ENCODE measurements around the gene PDE7B. TPM values are rescaled to one million over a fixed set of nuclear protein-coding genes. Genes with fewer than 3 reads are reported as not detected.
"Not testable (repeated sequence)": the region's sequence is repeated elsewhere in the genome, so short reads cannot be mapped to it uniquely, and the experiment has no call there.

PDE7B gene
- total RNA-seq, 1 experiment from 2014 or later: 7.1 TPM

DNA sequence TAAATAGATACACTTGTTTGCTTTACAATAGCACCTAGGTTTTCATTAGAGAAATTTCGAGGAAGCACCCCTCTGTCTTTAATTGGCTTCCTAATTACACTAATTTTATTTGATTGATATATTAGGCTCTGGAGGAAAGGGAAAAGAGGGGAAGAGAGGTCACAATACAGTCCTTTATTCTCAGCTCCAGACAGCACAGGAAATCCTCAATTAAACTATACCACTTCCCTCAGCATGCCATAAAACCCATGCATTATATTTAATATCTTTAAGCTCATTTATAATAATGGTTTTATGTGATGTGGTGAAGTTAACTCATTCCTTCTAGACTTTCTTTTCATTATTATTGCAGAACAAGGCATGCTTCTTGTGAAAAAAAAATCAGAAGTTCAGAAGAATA is 17.7 kb upstream of the PDE7B start:
- DNase-seq (ENCODE audit: low read depth, low spot score): peak; percentile 39
- in situ Hi-C loops (cut with HindIII; ENCODE audit: low pct_unique_long_range_greater_than_20kb, low sequenced_read_pairs): no loop called here

DNA sequence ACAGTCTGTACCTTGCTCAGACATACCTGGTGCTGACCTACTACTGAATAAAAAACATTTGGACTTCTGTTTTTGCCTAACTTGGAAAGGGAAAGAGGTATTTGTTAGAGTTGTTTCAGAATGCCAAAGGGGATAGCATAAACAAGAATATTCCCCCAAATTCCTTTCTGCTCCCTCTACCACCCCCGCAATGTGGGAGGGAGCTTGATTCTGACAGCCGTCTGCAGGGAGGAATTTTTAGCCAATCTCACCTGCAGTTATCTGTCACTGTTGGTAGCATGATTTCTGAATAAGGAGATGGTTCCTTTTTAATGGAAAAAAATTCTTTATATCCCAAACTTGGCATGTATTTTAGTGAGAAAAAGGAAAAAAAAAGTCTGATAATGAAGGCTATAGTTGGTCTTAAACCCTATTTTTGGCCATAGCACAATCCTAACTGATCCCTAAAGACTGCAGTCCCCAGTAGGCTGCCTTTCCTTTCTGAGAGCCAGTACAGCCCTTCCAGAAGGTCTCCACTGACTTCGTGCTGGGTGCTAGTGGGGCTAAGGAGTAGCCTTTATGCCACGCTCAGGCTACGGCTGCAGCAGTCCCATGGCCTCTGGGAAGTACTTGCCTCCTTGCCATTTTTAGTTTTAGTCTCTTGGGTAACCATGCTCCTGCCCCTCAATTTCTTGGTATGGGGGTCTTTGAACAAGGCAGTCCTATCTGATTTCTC is 13.6 kb upstream of the PDE7B start:
- in situ Hi-C loops (cut with HindIII; ENCODE audit: low pct_unique_long_range_greater_than_20kb, low sequenced_read_pairs): no loop called here

DNA sequence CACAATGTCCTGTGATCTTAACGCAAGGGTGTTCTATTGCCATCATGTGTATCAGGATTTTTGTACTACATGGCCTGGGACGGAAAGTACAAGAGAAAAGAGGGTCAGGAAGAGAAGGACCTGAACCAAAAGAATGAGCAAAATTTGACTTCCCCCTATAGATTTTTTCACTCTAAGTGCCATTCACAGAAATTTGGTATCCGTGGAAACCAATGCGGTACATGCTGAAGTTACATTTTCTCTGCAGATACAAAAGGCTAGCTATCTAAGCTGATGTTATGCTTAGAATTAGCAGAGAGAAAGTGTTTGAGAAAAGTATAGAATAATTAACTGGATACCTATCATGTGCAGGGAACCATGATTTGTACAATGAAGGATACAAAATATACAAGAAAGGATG is 12.4 kb upstream of the PDE7B start:
- no peak for DNase-seq (ENCODE audit: low read depth, low spot score)
- in situ Hi-C loops (cut with HindIII; ENCODE audit: low pct_unique_long_range_greater_than_20kb, low sequenced_read_pairs): no loop called here

More for the DNA sequence above, 13.6 kb upstream of the PDE7B start:
- no peak for DNase-seq (ENCODE audit: low read depth, low spot score)

DNA sequence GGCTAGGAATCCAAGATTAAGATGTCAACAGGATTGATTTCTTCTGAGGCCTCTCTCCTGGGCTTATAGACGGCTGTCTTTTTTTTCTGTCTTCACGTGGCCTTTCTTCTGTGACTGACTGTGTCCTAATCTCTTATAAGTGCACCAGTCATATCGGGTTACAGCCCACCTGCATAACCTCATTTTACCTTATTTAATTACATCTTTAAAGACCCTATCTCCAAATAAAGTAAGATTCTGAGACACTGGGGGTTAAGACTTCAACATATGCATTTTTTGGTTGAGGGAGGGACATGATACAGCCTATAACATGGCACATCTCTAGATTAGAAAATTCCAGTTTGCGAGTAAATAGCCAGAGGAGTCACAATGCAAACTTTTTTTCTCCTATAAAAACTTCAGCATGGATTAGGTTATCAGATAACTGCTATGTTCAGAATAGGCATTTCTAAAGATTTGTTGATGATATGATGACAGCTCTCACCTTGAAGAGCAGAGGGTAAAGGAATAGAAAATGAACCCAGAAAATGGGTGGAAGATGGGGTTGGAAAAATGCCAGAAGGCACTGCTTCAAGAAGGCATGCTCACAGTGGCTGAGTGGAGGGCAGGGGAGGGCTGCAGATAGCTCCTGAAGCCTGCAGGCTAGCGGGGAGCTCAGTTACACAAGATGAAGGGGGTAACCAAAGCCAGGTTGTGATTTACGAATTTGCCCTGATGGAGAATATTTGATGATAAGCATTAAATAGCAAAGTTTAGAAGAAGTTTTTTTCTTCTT is 8.7 kb upstream of the PDE7B start:
- in situ Hi-C loops (cut with HindIII; ENCODE audit: low pct_unique_long_range_greater_than_20kb, low sequenced_read_pairs): no loop called here
- no peak for DNase-seq (ENCODE audit: low read depth, low spot score)

DNA sequence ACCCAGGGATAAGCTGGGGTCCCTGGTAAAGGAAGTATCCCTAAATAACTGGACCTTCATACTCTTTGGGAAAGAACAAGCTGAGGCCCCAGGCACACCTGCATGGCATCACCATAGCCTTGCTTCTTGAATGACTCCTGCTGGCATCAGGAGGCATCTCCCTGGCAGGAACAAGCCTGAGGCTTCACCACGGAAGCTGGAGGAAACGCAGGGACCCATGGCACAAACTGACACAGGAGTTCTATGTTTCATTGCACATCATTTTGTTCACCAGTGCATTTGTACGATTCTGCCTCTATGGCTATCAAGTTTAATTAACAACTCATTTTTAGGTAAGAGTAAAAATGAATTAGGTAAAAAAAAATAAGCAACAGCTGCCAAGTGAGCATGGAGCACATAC is 619 bp upstream of the PDE7B start:
- in situ Hi-C loops (cut with HindIII; ENCODE audit: low pct_unique_long_range_greater_than_20kb, low sequenced_read_pairs): no loop called here
- DNase-seq (ENCODE audit: low read depth, low spot score): peak; percentile 24

DNA sequence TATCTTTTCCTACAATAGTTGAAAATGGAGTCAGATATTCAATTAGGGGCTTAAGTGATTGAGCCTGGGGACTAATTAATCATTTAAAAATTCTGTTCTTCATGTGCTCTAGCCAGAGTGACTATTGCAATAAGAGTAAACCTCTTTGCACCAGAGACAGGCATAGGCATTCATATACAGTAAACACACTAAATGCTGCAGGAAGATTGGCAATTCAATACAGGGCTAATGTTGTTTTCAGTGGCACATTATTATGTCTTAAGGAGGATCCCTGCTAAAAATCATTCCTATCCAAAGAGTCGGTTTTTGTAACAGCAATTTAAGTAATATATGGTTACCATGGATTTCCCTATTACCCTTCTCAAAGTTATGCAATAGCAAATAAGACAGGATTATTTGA is 1.2 kb downstream of the PDE7B start:
- DNase-seq (ENCODE audit: low read depth, low spot score): peak; percentile 3
- in situ Hi-C loops (cut with HindIII; ENCODE audit: low pct_unique_long_range_greater_than_20kb, low sequenced_read_pairs): no loop called here

DNA sequence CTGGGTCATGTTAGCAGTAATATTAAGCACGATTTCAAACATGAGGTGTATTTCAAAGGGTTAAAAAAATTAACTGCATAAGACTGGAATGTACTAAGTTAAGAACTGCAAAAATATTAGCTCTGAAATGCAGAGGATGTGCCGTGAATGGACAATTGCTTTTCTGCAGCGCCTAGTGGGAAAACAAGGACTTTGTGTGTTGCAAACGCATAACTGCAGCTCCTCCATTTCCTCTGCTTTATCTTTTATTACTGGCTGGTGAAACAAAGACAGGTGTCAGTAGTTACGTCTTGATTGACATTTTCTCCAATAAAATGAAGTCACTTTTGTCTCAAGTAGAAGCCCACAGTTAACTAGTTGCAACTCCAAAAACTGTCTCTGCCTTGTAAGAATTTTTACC is 1.7 kb downstream of the PDE7B start:
- in situ Hi-C loops (cut with HindIII; ENCODE audit: low pct_unique_long_range_greater_than_20kb, low sequenced_read_pairs): no loop called here
- peak; percentile 70 for DNase-seq (ENCODE audit: low read depth, low spot score)

DNA sequence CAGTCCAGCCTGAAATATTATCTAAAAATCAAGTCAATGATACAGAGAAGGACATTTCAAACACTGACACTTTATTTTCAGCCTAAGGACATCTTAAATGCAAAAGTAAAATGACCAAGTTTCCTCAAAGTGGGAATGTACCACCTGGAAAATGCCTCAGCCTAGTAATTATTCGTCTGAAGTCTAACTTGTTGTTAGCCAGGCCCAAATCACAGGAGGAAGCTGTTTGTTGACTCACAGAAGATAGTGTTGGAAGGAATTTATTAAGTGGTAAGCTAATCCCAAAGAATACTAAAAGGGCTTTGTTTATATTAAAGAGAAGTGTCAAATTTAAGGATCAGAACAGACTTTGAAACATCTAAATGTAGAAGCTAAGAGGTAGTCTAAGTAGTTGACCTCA is 2.5 kb downstream of the PDE7B start:
- no peak for DNase-seq (ENCODE audit: low read depth, low spot score)
- in situ Hi-C loops (cut with HindIII; ENCODE audit: low pct_unique_long_range_greater_than_20kb, low sequenced_read_pairs): no loop called here

DNA sequence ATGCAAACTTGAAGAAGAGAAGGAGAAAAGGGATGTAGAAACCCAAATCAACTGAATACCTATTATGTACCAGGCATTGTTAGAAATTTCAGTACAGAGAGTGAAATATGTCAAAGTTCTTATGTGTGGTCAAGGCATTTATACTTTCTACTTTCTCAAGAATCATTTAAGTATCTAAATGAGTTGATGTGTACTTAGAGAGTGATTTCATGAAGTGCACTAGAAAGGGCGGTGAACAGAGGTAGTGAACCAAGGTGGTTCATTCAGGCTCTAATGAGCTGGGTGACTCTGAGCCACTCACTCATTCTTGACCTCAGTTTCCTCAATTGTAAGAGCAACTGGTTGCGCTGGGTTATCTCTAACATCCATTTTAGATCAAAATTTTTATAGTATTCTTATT is 3.3 kb downstream of the PDE7B start:
- in situ Hi-C loops (cut with HindIII; ENCODE audit: low pct_unique_long_range_greater_than_20kb, low sequenced_read_pairs): no loop called here
- DNase-seq (ENCODE audit: low read depth, low spot score): no peak

DNA sequence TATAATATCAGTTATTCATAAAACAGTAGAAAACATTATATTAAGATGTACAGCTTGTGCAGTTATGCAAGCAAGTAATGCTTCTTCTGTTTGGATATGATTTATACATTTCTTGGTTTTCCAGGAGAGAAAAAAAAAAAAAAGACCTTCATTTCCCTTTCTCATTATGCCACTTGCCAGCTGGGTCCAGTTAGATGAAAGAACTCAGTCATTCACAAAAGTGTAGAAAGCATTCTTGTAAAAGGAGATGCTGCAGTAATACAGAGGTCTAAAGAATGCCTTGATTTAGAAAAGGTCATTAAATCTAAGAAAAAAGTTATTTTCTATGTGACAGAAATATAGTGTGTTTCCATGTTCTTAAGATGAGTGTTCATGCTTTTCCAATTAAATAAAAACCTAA is 7.4 kb downstream of the PDE7B start:
- in situ Hi-C loops (cut with HindIII; ENCODE audit: low pct_unique_long_range_greater_than_20kb, low sequenced_read_pairs): no loop called here
- DNase-seq (ENCODE audit: low read depth, low spot score): peak; percentile 67

DNA sequence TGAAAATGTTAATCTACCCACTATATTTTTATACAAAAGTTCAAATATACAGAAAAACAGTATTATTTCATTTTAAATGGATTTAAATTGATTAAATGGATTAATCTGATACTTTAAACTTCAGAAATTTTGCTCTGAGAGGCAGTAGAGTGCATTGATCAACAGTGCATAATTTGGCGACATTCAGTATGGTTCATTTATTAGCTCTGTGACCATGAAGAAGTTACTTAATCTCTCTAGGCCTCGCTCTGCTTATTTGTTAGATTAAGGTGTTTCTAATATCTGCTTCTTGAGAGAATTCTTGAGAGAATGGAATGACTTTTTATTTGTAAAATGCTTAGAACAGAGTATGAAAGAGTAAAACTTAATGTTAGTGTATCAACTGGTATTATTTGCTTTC is 8.9 kb downstream of the PDE7B start:
- in situ Hi-C loops (cut with HindIII; ENCODE audit: low pct_unique_long_range_greater_than_20kb, low sequenced_read_pairs): no loop called here
- DNase-seq (ENCODE audit: low read depth, low spot score): no peak

DNA sequence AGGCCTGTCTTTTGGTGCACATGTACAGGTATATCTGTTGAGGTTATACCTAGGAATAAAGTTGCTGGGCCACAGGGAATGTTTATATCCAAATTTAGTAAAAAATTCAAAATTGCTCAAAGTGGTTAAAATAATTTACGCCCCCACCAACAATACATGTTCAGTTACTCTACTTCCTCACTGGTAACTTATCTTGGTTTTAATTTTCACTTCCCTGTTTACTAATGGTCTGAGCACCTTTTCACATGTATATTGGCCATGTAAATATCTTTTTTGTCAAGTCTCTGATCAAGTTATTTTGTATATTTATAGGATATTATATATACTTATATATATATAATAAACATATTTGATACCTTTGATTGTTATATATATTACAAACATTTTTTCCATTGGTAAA is 9.7 kb downstream of the PDE7B start:
- in situ Hi-C loops (cut with HindIII; ENCODE audit: low pct_unique_long_range_greater_than_20kb, low sequenced_read_pairs): no loop called here

DNA sequence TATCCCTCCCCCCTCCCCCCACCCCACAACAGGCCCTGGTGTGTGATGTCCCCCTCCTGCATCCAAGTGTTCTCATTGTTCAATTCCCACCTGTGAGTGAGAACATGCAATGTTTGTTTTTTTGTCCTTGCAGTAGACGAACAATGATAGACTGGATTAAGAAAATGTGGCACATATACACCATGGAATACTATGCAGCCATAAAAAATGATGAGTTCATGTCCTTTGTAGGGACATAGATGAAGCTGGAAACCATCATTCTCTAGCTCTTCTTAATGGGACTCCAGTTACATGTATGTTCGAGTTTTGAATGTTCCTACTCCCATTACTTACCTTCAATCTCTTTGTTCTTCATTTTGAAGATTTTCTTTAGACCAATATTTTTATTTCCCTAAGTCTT is 13.4 kb downstream of the PDE7B start:
- DNase-seq (ENCODE audit: low read depth, low spot score); in situ Hi-C loops (cut with HindIII; ENCODE audit: low pct_unique_long_range_greater_than_20kb, low sequenced_read_pairs): not testable (repeated sequence)

More for the DNA sequence above, 9.7 kb downstream of the PDE7B start:
- no peak for DNase-seq (ENCODE audit: low read depth, low spot score)

DNA sequence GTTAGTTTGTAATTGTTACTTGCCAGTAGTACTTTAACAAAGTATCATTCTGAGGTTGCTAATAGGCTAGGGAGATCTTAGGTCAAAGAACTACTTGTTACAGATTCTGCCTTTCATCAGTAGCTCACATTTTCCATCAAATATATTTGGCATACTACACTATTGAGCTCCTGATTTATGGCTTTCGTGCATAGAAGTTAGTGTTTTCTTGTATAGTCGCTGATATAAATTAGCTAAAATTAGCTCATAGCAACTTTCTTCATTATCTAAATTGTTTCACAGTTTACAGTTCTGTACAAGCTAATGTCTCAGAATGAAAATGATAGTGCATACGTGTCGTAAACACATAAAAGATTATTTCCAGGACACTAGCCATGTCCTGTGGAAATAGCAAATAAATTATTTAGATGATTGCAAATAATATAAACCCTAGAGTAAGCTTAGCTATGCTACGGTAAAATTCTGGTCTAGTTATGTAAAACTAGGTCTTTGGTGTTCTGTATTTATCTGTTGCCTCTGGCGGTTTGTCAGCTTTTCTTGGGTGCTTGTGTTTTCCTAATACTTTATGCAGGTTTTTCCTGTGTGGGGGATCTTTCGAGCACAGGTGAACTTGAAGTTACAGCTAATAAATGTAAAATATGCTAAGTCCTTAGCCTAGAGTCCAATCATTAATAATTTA is 15.1 kb downstream of the PDE7B start:
- DNase-seq (ENCODE audit: low read depth, low spot score): no peak
- in situ Hi-C loops (cut with HindIII; ENCODE audit: low pct_unique_long_range_greater_than_20kb, low sequenced_read_pairs): no loop called here

DNA sequence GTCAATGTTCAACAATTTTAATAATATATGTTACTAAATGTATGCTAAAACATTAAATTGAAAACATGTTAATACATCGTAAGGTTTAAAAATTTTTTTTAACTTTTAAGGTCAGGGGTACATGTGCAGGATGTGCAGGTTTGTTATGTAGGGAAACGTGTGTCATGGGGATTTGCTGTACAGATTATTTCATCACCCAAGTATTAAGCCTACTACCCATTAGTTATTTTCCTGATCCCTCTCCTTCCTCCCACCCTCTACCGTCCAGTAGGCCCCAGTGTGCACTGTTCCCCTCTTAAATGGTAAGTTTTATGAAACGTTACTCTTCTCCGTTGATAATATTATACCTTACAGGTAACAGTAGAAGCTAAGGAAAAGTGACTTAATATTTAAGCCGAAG is 15.8 kb downstream of the PDE7B start:
- in situ Hi-C loops (cut with HindIII; ENCODE audit: low pct_unique_long_range_greater_than_20kb, low sequenced_read_pairs): no loop called here

DNA sequence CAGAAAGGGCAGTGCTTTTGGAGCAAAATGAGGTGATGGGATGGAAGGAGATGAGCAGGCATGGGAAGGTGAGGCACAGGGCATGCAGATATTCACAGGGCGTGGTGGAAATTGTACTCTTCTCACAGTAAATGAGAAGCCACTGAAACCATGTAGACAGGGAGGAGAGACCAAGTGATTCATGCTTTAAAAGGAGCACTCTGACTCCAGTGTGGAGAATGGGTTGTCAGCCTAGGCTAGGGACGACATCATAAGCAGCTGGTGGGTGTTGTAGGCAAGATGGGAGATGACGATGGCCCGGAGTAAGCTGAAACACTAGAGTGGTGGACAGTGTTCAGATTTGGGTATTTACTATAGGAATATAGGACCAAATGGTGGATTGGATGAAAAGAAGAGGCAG is 18.4 kb downstream of the PDE7B start:
- DNase-seq (ENCODE audit: low read depth, low spot score): no peak
- in situ Hi-C loops (cut with HindIII; ENCODE audit: low pct_unique_long_range_greater_than_20kb, low sequenced_read_pairs): no loop called here

More for the DNA sequence above, 15.8 kb downstream of the PDE7B start:
- DNase-seq (ENCODE audit: low read depth, low spot score): no peak

DNA sequence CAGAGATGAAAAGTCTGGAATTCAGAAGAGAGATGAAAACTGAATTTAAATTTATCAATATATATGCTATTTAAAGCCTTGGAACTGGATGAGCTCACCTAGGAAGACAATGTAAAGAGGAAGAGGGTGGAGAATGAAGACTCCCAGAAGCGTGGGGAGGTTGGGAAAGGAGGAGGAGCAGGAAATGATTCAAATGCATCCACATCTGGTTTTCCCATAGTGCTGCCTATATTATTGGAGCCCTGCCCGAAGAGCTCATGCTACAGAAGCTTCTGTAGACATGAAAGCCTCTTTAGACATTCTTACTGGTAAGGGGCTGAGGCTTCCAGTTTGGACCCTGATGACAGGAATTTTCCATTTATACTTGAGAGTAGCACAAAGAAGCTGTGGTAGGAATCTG is 19.2 kb downstream of the PDE7B start:
- in situ Hi-C loops (cut with HindIII; ENCODE audit: low pct_unique_long_range_greater_than_20kb, low sequenced_read_pairs): no loop called here

DNA sequence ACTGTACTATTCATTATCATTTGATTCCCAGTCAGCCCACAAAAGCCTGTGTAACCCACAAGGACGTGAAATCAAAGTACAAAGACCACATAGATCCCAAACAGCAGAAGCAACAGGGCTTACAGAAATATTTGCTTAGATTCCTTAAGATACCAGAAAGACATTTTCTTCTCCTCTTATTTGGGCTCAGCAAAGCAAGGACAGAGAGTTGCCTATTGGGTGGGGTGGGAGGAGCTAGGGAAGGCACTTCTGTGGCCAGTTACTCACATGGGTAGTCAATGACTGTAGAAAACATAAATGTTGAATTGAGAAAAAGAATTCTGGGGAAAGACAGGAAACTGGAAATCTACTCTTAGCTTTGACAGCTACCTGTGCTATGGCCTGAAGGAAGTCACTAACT is 19.8 kb downstream of the PDE7B start:
- DNase-seq (ENCODE audit: low read depth, low spot score): peak; percentile 68
- in situ Hi-C loops (cut with HindIII; ENCODE audit: low pct_unique_long_range_greater_than_20kb, low sequenced_read_pairs): no loop called here

More for the DNA sequence above, 19.2 kb downstream of the PDE7B start:
- peak; percentile 51 for DNase-seq (ENCODE audit: low read depth, low spot score)

DNA sequence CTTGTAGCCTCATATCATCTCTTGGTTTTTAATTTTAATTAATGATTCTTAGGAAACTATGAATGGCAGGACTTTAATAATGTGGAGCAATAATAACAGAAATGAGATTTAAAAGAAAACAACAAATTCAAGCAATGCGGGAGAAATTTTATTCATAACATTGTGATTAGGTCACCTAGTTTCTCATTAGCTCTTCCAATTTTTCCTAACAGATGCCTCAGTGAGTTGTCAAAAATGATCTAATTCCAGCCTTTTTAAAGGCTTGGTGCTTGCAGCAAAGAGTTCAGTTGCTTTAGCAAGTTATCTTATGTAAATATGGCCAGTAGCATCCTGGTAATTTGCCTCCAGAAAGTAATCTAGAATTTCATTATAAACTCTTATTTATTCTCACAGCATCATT is 20.4 kb downstream of the PDE7B start:
- DNase-seq (ENCODE audit: low read depth, low spot score): no peak
- in situ Hi-C loops (cut with HindIII; ENCODE audit: low pct_unique_long_range_greater_than_20kb, low sequenced_read_pairs): no loop called here
